HUES48 (cell line): ENCODE data around the gene PIBF1.
"Not testable (repeated sequence)": the region's sequence is repeated elsewhere in the genome, so short reads cannot be mapped to it uniquely, and the experiment has no call there.

ENCODE experiments used
- H3K27ac ChIP-seq: one replicate; pipeline ENCODE4 v1.7.0; 2013; ENCODE audit warnings: low read depth, low read length, inconsistent platforms
- H3K27me3 ChIP-seq: 2 replicates; pipeline ENCODE4 v1.6.1; 2013; ENCODE audit warnings: mild to moderate bottlenecking, low read length; ENCODE audit not compliant: control insufficient read depth, insufficient read depth
- H3K36me3 ChIP-seq: 2 replicates; pipeline ENCODE4 v1.6.1; 2013; ENCODE audit warnings: low read length; ENCODE audit not compliant: control insufficient read depth, insufficient read depth
- H3K4me1 ChIP-seq: 2 replicates; pipeline ENCODE4 v1.6.1; 2013; ENCODE audit warnings: mild to moderate bottlenecking, low read length; ENCODE audit not compliant: control insufficient read depth, insufficient read depth
- H3K4me3 ChIP-seq: 2 replicates; pipeline ENCODE4 v1.5.1; 2013; ENCODE audit warnings: mild to moderate bottlenecking, low read depth, low read length
- H3K9ac ChIP-seq: 2 replicates; pipeline ENCODE4 v1.6.1; 2013; ENCODE audit warnings: mild to moderate bottlenecking, low read depth, low read length, moderate library complexity
- H3K9me3 ChIP-seq: 2 replicates; pipeline ENCODE4 v1.6.1; 2013; ENCODE audit warnings: low read length; ENCODE audit not compliant: control insufficient read depth, insufficient read depth

PIBF1 gene

GRCh38 chr13:72823724-72824123 is 41.8 kb downstream of the PIBF1 start:
- Histone ChIP-seq H3K9ac (no peak overlapping the region), H3K9me3 (no peaks in the 10 kb centered on the region), H3K4me3 (no peak overlapping the region), H3K36me3 (peaks cover 23% of the 10 kb centered on the region), H3K27ac (no peak overlapping the region), H3K27me3 (no peaks in the 10 kb centered on the region), H3K4me1 (peaks cover 12% of the 10 kb centered on the region)

GRCh38 chr13:72834601-72835000 is 52.7 kb downstream of the PIBF1 start:
- Histone ChIP-seq H3K9me3 (no peaks in the 10 kb centered on the region), H3K4me1 (no peaks in the 10 kb centered on the region), H3K27ac (no peak overlapping the region), H3K4me3 (no peak overlapping the region), H3K27me3 (no peaks in the 10 kb centered on the region), H3K36me3 (peaks cover 13% of the 10 kb centered on the region; the same call in 1 of the 2 replicates), H3K9ac (no peak overlapping the region)

- Histone ChIP-seq H3K27me3 (no peaks in the 10 kb centered on the region), H3K4me3 (no peak overlapping the region), H3K9ac (no peak overlapping the region), H3K27ac (no peak overlapping the region), H3K36me3 (peaks cover 13% of the 10 kb centered on the region; the same call in 1 of the 2 replicates), H3K4me1 (no peaks in the 10 kb centered on the region), H3K9me3 (no peaks in the 10 kb centered on the region)
Observed at GRCh38 chr13:72839831-72840426, 58.0 kb downstream of the PIBF1 start.

- no peak overlapping the region for H3K4me3 ChIP-seq
- H3K9ac ChIP-seq: no peak overlapping the region
- H3K36me3 ChIP-seq: peaks cover 6% of the 10 kb centered on the region
- H3K27me3 ChIP-seq: no peaks in the 10 kb centered on the region
- no peak overlapping the region for H3K27ac ChIP-seq
- H3K4me1 ChIP-seq: no peaks in the 10 kb centered on the region
- no peaks in the 10 kb centered on the region for H3K9me3 ChIP-seq
Observed at GRCh38 chr13:72842991-72843390, 61.1 kb downstream of the PIBF1 start.

GRCh38 chr13:72845148-72845547 is 63.2 kb downstream of the PIBF1 start:
- H3K4me1 ChIP-seq, H3K9me3 ChIP-seq, H3K27me3 ChIP-seq, H3K27ac ChIP-seq, H3K4me3 ChIP-seq, H3K9ac ChIP-seq, H3K36me3 ChIP-seq: not testable (repeated sequence)

GRCh38 chr13:72849571-72849970 is 67.6 kb downstream of the PIBF1 start:
- H3K9ac ChIP-seq: no peak overlapping the region
- no peak overlapping the region for H3K27ac ChIP-seq
- H3K4me3 ChIP-seq: no peak overlapping the region
- H3K36me3 ChIP-seq: peaks cover 17% of the 10 kb centered on the region
- no peaks in the 10 kb centered on the region for H3K9me3 ChIP-seq
- H3K4me1 ChIP-seq: no peaks in the 10 kb centered on the region
- no peaks in the 10 kb centered on the region for H3K27me3 ChIP-seq

- Histone ChIP-seq H3K4me1 (no peaks in the 10 kb centered on the region), H3K4me3 (no peak overlapping the region), H3K27me3 (no peaks in the 10 kb centered on the region), H3K27ac (no peak overlapping the region), H3K9me3 (no peaks in the 10 kb centered on the region), H3K36me3 (peaks cover 17% of the 10 kb centered on the region), H3K9ac (no peak overlapping the region)
Observed at GRCh38 chr13:72850959-72851677, 69.2 kb downstream of the PIBF1 start.

- H3K4me1 ChIP-seq: no peaks in the 10 kb centered on the region
- peaks cover 17% of the 10 kb centered on the region for H3K36me3 ChIP-seq
- no peak overlapping the region for H3K9ac ChIP-seq
- no peak overlapping the region for H3K4me3 ChIP-seq
- no peaks in the 10 kb centered on the region for H3K9me3 ChIP-seq
- no peaks in the 10 kb centered on the region for H3K27me3 ChIP-seq
- no peak overlapping the region for H3K27ac ChIP-seq
Observed at GRCh38 chr13:72851678-72852014, 69.7 kb downstream of the PIBF1 start.

- no peak overlapping the region for H3K4me3 ChIP-seq
- no peak overlapping the region for H3K27ac ChIP-seq
- no peaks in the 10 kb centered on the region for H3K4me1 ChIP-seq
- no peak overlapping the region for H3K9ac ChIP-seq
- H3K9me3 ChIP-seq: no peaks in the 10 kb centered on the region
- H3K27me3 ChIP-seq: no peaks in the 10 kb centered on the region
- H3K36me3 ChIP-seq: peaks cover 17% of the 10 kb centered on the region
Observed at GRCh38 chr13:72852207-72852606, 70.3 kb downstream of the PIBF1 start.

- Histone ChIP-seq H3K4me3 (no peak overlapping the region), H3K36me3 (peaks cover 11% of the 10 kb centered on the region; the same call in 1 of the 2 replicates), H3K4me1 (no peaks in the 10 kb centered on the region), H3K9me3 (no peaks in the 10 kb centered on the region), H3K27ac (no peak overlapping the region), H3K9ac (no peak overlapping the region), H3K27me3 (no peaks in the 10 kb centered on the region)
Observed at GRCh38 chr13:72853000-72853399, 71.1 kb downstream of the PIBF1 start.

- H3K27ac ChIP-seq: no peak overlapping the region
- H3K4me1 ChIP-seq: no peaks in the 10 kb centered on the region
- H3K9ac ChIP-seq: no peak overlapping the region
- no peaks in the 10 kb centered on the region for H3K36me3 ChIP-seq
- no peaks in the 10 kb centered on the region for H3K27me3 ChIP-seq
- H3K9me3 ChIP-seq: no peaks in the 10 kb centered on the region
- H3K4me3 ChIP-seq: no peak overlapping the region
Observed at GRCh38 chr13:72864142-72865011, 82.4 kb downstream of the PIBF1 start.
